22Rv1 (cell line): ENCODE results near the gene RNF114.

Experiments used
- CTCF ChIP-seq: fragments of 450-650 bp; IDR thresholded peaks from 2 replicates; pipeline ENCODE4 v1.5.1; 2017; ENCODE audit warnings: mild to moderate bottlenecking
- ZFX ChIP-seq: fragments of 450-650 bp; IDR thresholded peaks from 2 replicates; pipeline ENCODE4 v1.6.1; 2017; ENCODE audit warnings: antibody characterized with exemption, borderline replicate concordance

- TF ChIP-seq CTCF (no peak), ZFX (no peak)
These were observed 9.7 kb downstream of the RNF114 start for GRCh38 chr20:49945701-49946477.
